ENCODE data around the gene HAP1. TPM values are rescaled to one million over a fixed set of nuclear protein-coding genes. Genes with fewer than 3 reads are reported as not detected.

HAP1 gene
- polyA plus RNA-seq, 1 experiment: 0.04 TPM

DNA sequence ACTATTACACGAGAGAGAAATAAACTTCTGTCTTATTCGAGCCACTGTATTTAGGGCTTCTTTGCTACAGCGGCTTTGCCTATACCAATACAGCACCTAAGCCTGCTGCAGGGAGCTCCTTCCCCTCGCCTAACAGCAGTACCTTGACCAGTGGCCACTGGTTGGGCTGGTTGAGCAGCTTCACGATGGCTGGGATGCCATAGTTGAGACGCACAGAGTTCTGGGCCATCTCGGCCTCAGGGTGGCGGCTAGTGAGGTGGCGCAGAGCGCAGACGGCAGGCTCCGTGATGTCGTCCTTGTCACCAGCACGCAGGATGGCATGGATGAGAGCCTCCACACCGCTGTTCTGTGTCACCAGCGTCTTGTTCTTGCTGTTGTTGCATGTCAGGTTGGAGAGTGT, 28.4 kb upstream of the HAP1 start:
- ChIA-PET POLR2A (no interaction called here), CTCF (interaction anchor here (1.2 kb wide), 1 partner anchor 25 kb away, joined by 3 read pairs; no protein-coding TSS in a partner anchor)
- TF ChIP-seq, protein P1, sequence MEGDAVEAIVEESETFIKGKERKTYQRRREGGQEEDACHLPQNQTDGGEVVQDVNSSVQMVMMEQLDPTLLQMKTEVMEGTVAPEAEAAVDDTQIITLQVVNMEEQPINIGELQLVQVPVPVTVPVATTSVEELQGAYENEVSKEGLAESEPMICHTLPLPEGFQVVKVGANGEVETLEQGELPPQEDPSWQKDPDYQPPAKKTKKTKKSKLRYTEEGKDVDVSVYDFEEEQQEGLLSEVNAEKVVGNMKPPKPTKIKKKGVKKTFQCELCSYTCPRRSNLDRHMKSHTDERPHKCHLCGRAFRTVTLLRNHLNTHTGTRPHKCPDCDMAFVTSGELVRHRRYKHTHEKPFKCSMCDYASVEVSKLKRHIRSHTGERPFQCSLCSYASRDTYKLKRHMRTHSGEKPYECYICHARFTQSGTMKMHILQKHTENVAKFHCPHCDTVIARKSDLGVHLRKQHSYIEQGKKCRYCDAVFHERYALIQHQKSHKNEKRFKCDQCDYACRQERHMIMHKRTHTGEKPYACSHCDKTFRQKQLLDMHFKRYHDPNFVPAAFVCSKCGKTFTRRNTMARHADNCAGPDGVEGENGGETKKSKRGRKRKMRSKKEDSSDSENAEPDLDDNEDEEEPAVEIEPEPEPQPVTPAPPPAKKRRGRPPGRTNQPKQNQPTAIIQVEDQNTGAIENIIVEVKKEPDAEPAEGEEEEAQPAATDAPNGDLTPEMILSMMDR (IDR thresholded peaks at IDR 0.05; ENCODE audit: low read depth, low read length): no peak
- no peak for DNase-seq (ENCODE audit: low read depth, low spot score)
- no peaks in the 10 kb centered on the region; the same call in 1 of the 2 replicates for H3K9me3 ChIP-seq (ENCODE audit: control insufficient read depth, insufficient read depth, low read length)
- H3K4me3 ChIP-seq (ENCODE audit: low read depth, low read length): no peak overlapping the region
- H3K27me3 ChIP-seq (ENCODE audit: control insufficient read depth, insufficient read depth, low read length): no peaks in the 10 kb centered on the region
- H3K27ac ChIP-seq (ENCODE audit: low read depth, low read length): no peak overlapping the region

DNA sequence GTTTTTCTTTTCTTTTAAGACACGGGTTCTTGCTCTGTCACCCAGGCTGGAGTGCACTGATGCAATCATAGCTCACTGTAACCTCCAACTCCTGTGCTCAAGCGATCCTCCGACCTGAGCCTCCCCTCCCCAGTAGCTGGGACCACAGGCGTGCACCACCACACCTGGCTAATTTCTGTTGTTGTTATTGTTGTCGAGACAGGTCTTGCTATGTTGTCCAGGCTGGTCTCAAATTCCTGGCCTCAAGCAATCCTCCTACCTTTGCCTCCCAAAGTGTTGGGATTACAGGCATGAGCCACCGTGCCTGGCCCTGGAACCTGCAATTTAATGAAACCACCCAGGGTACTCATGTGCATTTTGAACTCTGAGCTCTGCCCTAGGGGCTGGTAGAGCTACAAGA, 27.9 kb upstream of the HAP1 start:
- Histone ChIP-seq H3K27ac (ENCODE audit: low read depth, low read length) (no peak overlapping the region), H3K4me3 (ENCODE audit: low read depth, low read length) (no peak overlapping the region), H3K9me3 (ENCODE audit: control insufficient read depth, insufficient read depth, low read length) (no peaks in the 10 kb centered on the region; the same call in 1 of the 2 replicates), H3K27me3 (ENCODE audit: control insufficient read depth, insufficient read depth, low read length) (no peaks in the 10 kb centered on the region)
- ChIA-PET POLR2A (no interaction called here), CTCF (interaction anchor here (1.2 kb wide), 1 partner anchor 25 kb away, joined by 3 read pairs; no protein-coding TSS in a partner anchor)
- TF ChIP-seq, protein P1 (IDR thresholded peaks at IDR 0.05; ENCODE audit: low read depth, low read length): no peak
- no peak for DNase-seq (ENCODE audit: low read depth, low spot score)

DNA sequence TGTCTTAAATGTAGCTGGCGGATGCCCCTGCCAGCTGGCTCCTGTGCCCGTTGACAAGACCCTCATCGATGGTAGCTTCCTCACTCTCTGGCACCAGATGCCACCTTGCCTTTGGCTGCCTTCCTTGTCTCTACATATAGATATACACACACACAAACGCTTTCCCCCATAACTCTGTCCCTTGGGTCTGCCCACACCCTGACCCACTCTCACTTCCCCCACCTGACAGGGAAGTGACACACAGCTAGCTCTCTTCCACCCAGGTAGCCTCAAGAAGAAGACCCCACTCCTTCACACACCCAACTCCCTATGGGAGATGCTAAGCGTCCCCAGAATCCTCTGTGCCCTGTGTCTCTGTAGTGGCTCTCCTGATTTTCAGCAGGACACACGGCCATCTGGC, 26.4 kb upstream of the HAP1 start:
- Histone ChIP-seq H3K4me3 (ENCODE audit: low read depth, low read length) (no peak overlapping the region), H3K9me3 (ENCODE audit: control insufficient read depth, insufficient read depth, low read length) (no peaks in the 10 kb centered on the region; the same call in 1 of the 2 replicates), H3K27ac (ENCODE audit: low read depth, low read length) (no peak overlapping the region), H3K27me3 (ENCODE audit: control insufficient read depth, insufficient read depth, low read length) (no peaks in the 10 kb centered on the region)
- ChIA-PET POLR2A (no interaction called here), CTCF (no interaction called here)
- DNase-seq (ENCODE audit: low read depth, low spot score): no peak
- TF ChIP-seq, protein P1 (IDR thresholded peaks at IDR 0.05; ENCODE audit: low read depth, low read length): no peak

DNA sequence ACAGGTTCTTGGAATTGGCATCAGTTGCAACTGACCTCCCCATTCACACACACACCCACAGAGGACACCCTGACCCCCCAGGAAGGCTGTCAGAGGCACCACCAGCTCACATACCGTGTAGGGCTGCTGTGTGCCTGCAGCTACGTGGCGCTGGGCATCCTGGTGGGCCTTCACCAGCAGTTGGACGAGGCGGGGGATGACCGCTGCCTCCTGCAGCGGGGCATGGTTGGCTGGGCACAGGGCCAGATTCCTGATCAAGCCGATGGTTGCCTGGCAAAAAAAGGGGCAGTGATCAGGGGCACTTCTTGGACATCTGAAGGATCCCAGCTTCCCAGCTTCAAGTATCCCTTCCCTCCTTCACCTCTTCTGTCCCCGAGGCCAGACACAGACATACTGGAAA, 24.2 kb upstream of the HAP1 start:
- no peaks in the 10 kb centered on the region for H3K27me3 ChIP-seq (ENCODE audit: control insufficient read depth, insufficient read depth, low read length)
- no peak overlapping the region for H3K27ac ChIP-seq (ENCODE audit: low read depth, low read length)
- no peaks in the 10 kb centered on the region; the same call in 1 of the 2 replicates for H3K9me3 ChIP-seq (ENCODE audit: control insufficient read depth, insufficient read depth, low read length)
- TF ChIP-seq, protein P1 (IDR thresholded peaks at IDR 0.05; ENCODE audit: low read depth, low read length): no peak
- POLR2A ChIA-PET: no interaction called here
- no peak for DNase-seq (ENCODE audit: low read depth, low spot score)
- H3K4me3 ChIP-seq (ENCODE audit: low read depth, low read length): no peak overlapping the region
- CTCF ChIA-PET: interaction anchor here (0.6 kb wide), 1 partner anchor 795 kb away, joined by 3 read pairs; no protein-coding TSS in a partner anchor

DNA sequence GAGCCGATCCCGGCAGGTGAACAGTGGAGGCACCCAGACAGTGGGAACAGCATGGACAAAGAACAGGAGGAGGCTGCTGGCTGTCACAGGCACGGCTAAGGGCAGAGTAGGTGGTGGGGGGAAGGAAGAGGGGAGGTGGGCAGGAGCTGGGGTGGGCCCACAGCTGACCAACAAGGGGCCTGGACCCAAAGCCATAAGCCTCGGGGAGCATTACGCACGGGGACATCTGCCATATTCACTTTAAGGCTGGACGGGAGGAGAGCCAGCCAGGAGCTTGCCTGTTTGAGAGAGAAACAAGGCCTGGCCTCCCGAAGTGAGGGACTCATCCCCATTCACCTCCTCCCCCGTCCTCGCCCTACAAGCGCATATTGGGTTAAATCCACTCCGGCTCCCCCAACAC, 19.6 kb upstream of the HAP1 start:
- H3K27me3 ChIP-seq (ENCODE audit: control insufficient read depth, insufficient read depth, low read length): no peaks in the 10 kb centered on the region
- no peaks in the 10 kb centered on the region; the same call in 1 of the 2 replicates for H3K9me3 ChIP-seq (ENCODE audit: control insufficient read depth, insufficient read depth, low read length)
- TF ChIP-seq, protein P1 (IDR thresholded peaks at IDR 0.05; ENCODE audit: low read depth, low read length): no peak
- POLR2A ChIA-PET: interaction anchor here (0.6 kb wide), 1 partner anchor 141 kb away, joined by 3 read pairs; no protein-coding TSS in a partner anchor
- CTCF ChIA-PET: interaction anchor here (1.2 to 1.4 kb wide), 2 partner anchors 33 to 58 kb away, joined by 3 read pairs; partner anchors contain the start of gene JUP
- DNase-seq (ENCODE audit: low read depth, low spot score): no peak
- H3K27ac ChIP-seq (ENCODE audit: low read depth, low read length): no peak overlapping the region
- no peak overlapping the region for H3K4me3 ChIP-seq (ENCODE audit: low read depth, low read length)
